Fibroblast of upper back skin (primary cell): ENCODE results near the gene PGS1.

Source experiments
- DNase-seq: peaks from one replicate; pipeline ENCODE4 v3.0.0-alpha.2; 2013

The PGS1 gene

DNA sequence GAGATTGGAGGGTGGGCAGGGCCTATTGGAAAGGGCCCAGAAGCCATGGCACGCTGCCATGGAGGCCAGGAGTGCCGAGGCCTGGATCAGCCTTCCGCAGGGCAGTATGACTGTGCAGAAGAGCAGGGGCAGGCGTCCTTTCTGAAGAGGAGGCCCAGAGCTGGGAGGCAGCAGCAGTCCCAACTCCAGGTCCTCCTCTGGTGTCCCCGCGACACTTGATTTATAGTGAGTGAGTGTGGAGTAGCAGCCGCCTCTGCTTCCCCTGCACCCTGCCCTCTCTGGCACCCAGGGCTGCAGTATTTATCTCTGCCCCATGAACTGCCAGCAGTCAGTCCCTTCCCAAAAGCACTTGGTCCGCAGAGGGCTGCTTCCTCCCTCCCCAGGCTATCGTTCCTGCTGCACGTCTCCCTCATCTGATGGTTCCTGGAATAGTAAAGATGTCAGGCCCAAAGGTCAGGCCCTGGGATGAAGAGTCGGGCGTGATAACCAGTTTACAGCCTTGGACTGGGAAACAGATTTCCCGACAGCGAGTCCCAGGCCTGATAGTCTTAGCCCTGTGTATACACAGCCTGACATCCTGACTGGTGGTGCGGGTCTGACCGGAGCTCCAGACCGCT is 32.9 kb downstream of the PGS1 start:
- no peak for DNase-seq

DNA sequence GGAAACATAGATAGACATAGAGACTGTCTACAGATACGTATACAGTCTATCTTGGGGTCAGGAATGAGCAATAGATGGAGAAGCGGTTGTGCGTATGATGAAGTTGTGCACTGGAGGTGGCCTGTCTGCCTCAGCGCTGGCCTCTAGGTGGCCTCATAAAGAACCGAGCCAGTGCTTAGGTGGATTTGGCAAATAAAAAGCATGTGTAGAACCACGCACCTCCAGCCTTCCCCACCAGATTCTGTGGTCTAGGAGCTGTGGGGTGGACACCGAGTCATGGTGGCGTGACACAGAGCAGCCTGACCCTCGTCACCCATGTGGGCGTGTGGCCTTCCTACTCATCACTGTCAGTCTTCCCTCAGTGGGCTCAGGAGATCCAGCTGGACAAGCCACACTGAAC is 34.0 kb downstream of the PGS1 start:
- DNase-seq = no peak

DNA sequence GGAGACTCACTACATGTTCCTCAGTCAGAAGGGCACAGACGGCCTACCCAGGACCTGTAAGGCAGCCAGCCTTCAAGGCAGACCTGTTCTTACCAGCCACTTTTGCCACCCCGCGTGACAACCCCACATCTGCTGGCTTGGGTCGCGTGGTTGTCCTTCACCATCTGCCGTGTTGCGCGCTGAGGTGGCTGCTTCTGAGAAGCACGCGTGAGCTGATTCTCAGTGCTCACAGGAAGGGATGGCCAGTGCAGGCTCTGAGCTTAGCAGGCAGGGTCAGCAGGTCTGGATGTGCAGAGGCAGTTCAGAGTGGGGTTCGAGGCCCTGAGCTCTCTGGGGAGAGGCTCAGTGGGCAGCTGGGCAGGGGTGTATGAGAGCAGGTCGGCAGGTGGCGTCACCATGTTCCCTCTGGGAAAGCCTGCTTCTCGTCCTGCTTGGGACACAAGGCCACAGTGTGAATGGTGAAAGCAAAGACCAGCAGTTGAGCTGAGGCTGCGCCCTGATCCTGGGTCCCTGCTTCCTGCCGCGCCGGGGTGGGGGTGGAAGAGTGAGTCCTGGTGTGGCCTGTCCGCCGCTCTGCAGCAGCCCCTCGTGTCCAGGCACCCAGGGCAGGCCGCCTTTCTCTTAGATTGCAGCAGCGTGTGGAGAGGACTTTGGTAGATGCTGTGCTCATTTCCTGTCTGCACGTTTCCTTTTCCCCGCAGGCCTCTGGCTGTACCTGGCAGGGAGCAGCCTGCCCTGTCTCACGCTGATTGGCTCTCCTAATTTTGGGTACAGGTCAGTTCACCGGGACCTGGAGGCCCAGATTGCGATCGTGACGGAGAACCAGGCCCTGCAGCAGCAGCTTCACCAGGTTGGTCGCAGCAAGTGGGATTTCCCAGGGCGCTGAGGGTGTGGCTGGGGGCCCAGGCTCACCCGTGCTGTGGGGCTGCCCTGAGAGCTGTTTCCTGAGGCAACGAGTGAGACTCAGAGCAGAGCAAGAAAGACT is 36.0 kb downstream of the PGS1 start:
- no peak for DNase-seq

GRCh38 chr17:78415821-78416711 is 37.6 kb downstream of the PGS1 start:
- DNase-seq = peak; percentile 65

DNA sequence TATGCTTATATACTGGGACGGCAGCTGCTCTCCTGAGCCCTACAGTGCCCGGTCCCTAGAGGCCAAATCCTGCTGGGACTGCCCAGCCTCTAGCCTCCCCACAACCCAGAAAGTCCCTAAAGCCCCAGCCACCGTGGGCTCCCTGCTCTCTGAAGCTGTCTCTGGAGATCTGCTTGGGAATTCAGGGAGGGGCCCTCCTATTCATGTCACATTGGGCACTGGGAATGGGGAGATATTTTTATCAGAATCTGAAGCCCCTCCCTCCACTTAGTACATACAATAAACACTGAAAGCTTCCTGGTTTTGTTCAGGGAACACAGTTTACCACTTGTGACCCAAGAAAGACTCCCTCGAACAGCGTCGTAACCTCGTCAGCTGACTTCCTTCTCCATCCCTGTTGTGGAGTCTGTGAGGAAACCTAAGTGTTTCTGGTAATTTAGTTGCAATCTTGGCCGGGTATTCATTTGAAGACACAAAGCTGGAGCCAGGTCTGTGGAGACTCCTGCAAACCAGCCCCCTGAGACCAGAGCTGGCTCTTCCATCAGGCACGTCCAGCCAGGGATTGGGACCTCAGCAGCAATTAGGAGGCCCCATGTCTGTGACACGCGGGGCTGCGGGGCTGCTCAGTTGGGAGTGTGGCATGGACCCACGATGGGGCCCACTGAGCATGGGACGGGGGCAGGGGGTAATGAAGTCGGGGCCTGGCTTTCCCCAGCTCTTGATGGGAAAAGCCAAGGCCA is 38.5 kb downstream of the PGS1 start:
- DNase-seq = no peak

- no peak for DNase-seq
These were observed 39.1 kb downstream of the PGS1 start for GRCh38 chr17:78417531-78417909.

GRCh38 chr17:78418326-78419026 is 40.0 kb downstream of the PGS1 start:
- DNase-seq = no peak

DNA sequence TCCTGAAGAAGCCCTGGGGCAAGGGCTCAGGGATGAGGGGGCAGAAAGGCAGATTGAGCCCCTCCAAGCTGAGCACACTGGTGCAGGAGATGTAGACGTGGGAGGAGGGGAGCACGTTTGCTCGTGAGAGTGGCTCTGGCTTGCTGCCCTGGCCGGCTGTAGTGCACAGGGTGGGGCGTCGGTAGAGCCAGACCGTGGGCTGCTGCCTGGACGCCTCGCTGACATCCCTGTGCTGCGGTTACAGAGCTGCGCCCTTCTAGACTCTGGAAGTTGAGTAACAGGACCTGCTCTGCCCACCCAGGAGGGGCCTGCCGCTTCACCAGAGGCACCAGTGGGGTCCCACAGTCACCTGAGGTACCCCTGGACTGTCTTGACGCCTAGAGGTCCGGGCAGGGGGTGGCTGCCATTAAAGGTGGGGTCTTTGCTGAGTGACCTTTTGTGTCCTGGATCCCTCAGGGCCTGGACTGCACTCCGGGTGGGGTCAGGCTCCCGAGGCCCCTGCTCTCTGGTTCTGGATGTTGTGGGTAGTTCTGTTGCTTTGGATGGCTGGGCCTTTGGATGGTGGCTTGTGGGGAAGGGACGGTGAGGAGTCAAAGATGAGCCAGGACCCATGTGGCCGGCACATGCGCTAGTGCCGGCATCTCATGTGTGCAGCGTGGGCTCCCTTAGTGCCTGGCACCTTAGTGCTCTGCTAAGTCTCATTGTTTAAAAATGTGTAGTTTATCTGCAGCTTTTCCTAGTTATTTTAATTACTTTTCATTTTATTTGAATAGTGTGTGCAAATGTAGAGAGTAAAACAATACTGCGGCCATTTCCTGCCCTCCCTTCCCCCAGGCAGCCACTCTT is 41.7 kb downstream of the PGS1 start:
- DNase-seq = no peak

DNA sequence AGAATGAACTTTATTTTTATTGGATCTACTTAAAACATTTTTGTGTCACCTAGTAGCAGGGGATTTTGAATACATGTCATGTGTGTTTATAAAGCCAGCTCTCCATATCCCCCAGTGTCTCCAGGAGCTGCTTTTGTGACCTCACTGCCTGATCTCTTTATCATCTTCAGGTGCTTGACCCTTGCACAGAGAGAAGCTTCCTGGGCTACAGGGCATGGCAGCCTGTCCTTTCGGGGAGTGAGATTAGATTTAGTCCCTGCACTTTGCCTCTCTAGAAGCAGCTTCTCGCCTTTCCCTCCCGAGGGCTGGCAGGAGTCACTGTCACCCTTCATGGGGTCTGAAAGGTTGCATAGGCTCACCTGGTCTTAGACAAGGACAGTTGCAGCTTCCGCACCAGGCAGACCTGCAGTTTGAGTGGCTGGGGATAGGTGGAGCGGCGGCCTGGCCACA is 42.7 kb downstream of the PGS1 start:
- DNase-seq = no peak

- peak; percentile 66 for DNase-seq
These were observed 43.3 kb downstream of the PGS1 start for GRCh38 chr17:78421534-78422266.

DNA sequence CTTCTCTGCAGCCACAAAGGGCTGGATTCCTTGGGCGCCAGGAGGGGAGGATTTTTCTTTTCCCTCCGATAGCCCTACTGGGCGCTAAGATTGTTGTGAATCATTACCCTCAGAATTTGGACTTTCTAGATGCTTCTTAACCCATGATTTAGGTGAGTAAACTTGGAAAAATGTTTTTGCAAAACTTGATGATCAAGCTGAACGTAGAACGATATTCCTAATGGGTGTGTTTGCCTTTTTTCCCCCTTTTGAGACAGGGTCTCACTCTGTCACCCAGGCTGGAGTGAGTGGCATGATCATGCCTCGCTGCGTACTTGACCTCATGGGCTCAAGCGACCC is 43.8 kb downstream of the PGS1 start:
- no peak for DNase-seq

DNA sequence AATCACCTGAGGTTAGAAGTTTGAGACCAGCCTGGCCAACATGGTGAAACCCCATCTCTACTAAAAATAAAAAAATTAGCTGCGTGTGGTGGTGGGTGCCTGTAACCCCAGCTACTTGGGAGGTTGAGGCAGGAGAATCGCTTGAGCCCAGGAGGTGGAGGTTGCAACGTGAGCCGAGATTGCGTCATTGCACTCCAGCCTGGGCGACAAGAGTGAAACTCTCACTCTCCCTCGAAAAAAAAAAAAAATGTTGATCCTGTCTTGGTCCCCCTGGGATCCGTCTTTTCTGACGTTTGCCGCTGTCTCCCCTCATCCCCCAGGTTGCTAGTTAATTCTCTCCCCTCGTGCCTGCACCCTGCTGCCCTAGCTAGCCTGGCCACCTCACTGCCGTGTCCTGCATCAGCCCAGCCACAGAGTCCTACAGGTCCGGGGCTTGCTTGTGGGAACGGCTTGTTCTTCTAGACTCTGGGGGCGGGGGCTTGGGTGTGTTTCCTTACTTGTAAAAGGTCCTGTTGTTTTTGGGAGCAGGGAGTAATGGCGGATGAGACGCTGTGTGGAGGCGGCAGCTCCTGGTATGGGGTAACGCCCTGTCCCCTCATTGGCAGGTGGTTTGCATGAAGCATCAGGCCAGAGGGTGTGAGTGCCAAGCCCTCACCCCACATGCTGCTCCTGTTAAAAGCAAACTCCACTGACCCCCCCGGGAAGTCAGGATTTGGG is 44.6 kb downstream of the PGS1 start:
- no peak for DNase-seq

- no peak for DNase-seq
These were observed 45.7 kb downstream of the PGS1 start for GRCh38 chr17:78423961-78424675.

- DNase-seq = no peak
These were observed 47.0 kb downstream of the PGS1 start for GRCh38 chr17:78425429-78425828.

GRCh38 chr17:78426293-78426879 is 47.9 kb downstream of the PGS1 start:
- no peak for DNase-seq

DNA sequence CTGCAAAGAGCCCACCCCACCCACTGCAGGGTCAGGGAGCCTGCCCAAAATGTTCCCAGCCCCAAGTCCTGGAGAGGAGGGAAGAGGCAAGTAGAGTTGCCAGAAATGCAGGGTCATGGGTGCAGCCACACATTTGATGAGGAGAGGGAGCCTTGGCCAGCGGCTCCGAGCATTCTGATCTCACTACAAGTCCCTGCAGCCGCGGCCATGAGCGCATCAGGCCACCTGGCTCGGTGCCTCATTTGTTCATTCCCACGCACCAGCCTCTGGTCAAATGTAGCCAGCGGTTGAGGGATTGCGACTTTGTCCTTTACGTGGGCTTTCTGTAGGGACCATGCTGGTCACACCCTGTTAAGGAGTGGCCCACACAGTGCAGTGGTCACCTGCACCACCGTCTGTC is 48.7 kb downstream of the PGS1 start:
- no peak for DNase-seq

DNA sequence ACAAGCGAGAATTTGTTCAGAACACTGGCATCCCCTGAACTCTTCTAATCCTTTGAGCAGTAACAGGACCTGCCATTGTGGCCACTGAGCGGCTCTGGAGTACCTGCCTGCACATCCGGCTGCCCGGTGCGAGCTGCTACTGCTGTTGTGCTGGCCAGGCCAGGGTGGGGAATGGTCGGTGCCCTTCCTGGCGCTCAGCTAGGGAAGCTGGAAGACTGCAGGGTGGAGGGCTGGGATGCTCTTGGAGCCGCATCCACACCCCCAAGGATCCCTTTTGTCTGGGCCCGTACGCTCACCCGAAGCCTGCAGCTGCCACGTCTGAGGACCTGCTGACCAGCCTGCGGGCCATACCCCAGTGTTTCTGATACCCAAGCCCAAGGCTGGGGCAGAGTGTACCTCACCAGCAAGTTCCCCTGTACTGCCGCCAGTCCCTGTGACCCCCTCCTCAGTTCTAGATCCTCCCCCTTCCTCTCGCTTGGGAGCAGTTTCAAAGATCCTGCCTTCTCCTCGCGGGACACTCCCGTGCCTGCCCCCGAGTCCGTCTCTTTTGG is 49.7 kb downstream of the PGS1 start:
- no peak for DNase-seq
